Measurements from ENCODE around the gene AOPEP.

Gene AOPEP

GRCh38 chr9:95025213-95026147 is 299.0 kb downstream of the AOPEP start:
- no peak for TF ChIP-seq ZFX (IDR thresholded peaks at IDR 0.05)
- TF ChIP-seq CTCF (conservative IDR thresholded peaks at IDR 0.05), result peak; percentile 18
- no peak overlapping the region for H3K27ac ChIP-seq

GRCh38 chr9:95026148-95026524 is 299.6 kb downstream of the AOPEP start:
- TF ChIP-seq CTCF (conservative IDR thresholded peaks at IDR 0.05) (no peak), ZFX (IDR thresholded peaks at IDR 0.05) (no peak)
- no peak overlapping the region for H3K27ac ChIP-seq

GRCh38 chr9:95027914-95028852 is 301.7 kb downstream of the AOPEP start:
- no peak for TF ChIP-seq ZFX (IDR thresholded peaks at IDR 0.05)
- no peak for TF ChIP-seq CTCF (conservative IDR thresholded peaks at IDR 0.05)
- no peak overlapping the region for H3K27ac ChIP-seq

GRCh38 chr9:95028853-95029219 is 302.3 kb downstream of the AOPEP start:
- no peak overlapping the region for H3K27ac ChIP-seq
- no peak for TF ChIP-seq ZFX (IDR thresholded peaks at IDR 0.05)
- no peak for TF ChIP-seq CTCF (conservative IDR thresholded peaks at IDR 0.05)

GRCh38 chr9:95029288-95029687 is 302.8 kb downstream of the AOPEP start:
- no peak for TF ChIP-seq CTCF (conservative IDR thresholded peaks at IDR 0.05)
- TF ChIP-seq ZFX (IDR thresholded peaks at IDR 0.05), result no peak
- no peak overlapping the region for H3K27ac ChIP-seq

GRCh38 chr9:95029720-95030119 is 303.2 kb downstream of the AOPEP start:
- TF ChIP-seq CTCF (conservative IDR thresholded peaks at IDR 0.05), result no peak
- TF ChIP-seq ZFX (IDR thresholded peaks at IDR 0.05), result no peak
- H3K27ac ChIP-seq, result no peak overlapping the region

- no peak overlapping the region for H3K27ac ChIP-seq
- TF ChIP-seq CTCF (conservative IDR thresholded peaks at IDR 0.05), result no peak
- TF ChIP-seq ZFX (IDR thresholded peaks at IDR 0.05), result no peak
Measured at GRCh38 chr9:95030344-95030743, 303.8 kb downstream of the AOPEP start.
